ENCODE data around the gene AMH. TPM values are rescaled to one million over a fixed set of nuclear protein-coding genes. Genes with fewer than 3 reads are reported as not detected.
A peak's percentile ranks its signal among the peaks of the same experiment; 100 is the strongest.

The AMH gene
- polyA plus RNA-seq, 6 donors from 2014 or later, result not detected

DNA sequence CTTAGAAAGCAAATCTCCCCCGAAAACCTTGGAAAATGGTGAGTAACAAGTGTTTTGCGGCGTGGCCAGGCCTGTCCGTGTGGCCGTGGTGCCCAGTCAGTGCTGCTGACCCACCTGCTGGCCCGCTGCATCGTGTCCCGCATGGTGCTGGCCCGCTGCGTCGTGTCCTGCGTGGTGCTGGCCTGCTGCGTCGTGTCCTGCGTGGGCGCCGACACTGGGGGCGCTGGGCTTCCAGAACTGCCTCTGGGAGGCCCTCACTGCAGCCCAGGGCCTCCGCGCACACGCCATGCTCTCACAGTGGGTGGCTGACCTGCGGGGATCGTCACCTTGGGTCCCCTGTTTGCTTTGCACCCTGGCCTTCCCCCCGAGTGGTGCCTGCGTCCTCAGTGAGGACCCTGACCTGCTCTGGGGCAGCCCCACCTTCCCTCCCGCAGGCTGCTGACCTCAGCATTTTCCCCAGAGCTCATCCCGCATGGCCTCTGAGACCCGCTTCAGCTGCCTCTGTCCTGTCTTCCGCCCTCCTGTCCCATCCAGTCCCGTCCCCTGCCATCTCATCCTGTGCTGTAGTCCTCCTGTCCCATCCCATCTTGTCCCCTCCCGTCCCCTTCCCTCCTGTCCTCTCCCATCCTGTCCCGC lies 23.6 kb upstream of the AMH start:
- no peaks in the 10 kb centered on the region for H3K9me3 Mint-ChIP-seq
- peaks cover 15 to 35% (median 20%) of the 10 kb centered on the region in 3 donors for H3K4me1 Mint-ChIP-seq
- no peak overlapping the region for H3K4me3 Mint-ChIP-seq
- H3K27me3 Mint-ChIP-seq, result no peaks in the 10 kb centered on the region
- no peak for ATAC-seq (ENCODE audit: low read depth in 2 of 2)
- peak overlapping the region in 3 of 6 donors; percentile 80 to 94 (median 87) for H3K27ac Mint-ChIP-seq
- H3K36me3 Mint-ChIP-seq, result peaks cover 0 to 7% of the 10 kb centered on the region in 2 donors
- DNase-seq, result no peak

DNA sequence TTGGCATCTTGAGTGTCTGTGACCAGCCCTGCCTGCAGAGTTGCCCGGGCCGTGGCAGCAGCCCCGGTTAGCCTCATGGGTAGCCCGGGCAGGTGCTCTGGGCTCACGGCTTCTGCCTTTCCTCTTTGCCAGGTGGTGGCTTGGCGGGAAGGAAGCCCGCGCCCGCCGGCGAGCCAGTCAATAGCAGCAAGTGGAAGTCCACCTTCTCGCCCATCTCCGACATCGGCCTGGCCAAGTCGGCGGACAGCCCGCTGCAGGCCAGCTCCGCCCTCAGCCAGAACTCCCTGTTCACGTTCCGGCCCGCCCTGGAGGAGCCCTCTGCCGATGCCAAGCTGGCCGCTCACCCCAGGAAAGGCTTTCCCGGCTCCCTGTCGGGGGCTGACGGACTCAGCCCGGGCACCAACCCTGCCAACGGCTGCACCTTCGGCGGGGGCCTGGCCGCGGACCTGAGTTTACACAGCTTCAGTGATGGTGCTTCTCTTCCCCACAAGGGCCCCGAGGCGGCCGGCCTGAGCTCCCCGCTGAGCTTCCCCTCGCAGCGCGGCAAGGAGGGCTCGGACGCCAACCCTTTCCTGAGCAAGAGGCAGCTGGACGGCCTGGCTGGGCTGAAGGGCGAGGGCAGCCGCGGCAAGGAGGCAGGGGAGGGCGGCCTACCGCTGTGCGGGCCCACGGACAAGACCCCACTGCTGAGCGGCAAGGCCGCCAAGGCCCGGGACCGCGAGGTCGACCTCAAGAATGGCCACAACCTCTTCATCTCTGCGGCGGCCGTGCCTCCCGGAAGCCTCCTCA lies 22.9 kb upstream of the AMH start:
- ATAC-seq (ENCODE audit: low read depth in 2 of 2) (no peak), DNase-seq (no peak)
- Mint-ChIP-seq H3K36me3 (peaks cover 0 to 7% of the 10 kb centered on the region in 2 donors), H3K4me3 (no peak overlapping the region), H3K27me3 (no peaks in the 10 kb centered on the region), H3K9me3 (no peaks in the 10 kb centered on the region), H3K27ac (peak overlapping the region in 3 of 6 donors; percentile 47 to 94 (median 80)), H3K4me1 (peaks cover 15 to 35% (median 20%) of the 10 kb centered on the region in 3 donors)

DNA sequence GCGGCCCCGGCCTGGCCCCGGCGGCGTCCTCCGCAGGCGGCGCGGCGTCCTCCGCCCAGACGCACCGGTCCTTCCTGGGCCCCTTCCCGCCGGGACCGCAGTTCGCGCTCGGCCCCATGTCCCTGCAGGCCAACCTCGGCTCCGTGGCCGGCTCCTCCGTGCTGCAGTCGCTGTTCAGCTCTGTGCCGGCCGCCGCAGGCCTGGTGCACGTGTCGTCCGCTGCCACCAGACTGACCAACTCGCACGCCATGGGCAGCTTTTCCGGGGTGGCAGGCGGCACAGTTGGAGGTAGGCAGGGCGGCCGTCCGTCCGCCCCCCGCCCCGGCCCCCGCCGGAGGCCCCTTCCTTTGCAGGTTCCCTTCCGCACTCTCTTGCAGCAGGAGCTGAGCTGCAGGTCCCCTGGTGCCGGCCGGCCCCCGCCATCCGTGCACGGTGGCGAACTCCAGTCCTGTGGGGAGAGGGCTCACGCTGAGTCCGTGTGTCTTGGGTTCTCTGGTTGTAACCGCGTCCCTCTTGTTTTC lies 22.2 kb upstream of the AMH start:
- Mint-ChIP-seq H3K4me3 (no peak overlapping the region), H3K27me3 (no peaks in the 10 kb centered on the region), H3K36me3 (peaks cover 0 to 7% of the 10 kb centered on the region in 2 donors), H3K9me3 (no peaks in the 10 kb centered on the region), H3K4me1 (peaks cover 15 to 35% (median 20%) of the 10 kb centered on the region in 3 donors), H3K27ac (no peak overlapping the region)
- DNase-seq (no peak), ATAC-seq (ENCODE audit: low read depth in 2 of 2) (no peak)

DNA sequence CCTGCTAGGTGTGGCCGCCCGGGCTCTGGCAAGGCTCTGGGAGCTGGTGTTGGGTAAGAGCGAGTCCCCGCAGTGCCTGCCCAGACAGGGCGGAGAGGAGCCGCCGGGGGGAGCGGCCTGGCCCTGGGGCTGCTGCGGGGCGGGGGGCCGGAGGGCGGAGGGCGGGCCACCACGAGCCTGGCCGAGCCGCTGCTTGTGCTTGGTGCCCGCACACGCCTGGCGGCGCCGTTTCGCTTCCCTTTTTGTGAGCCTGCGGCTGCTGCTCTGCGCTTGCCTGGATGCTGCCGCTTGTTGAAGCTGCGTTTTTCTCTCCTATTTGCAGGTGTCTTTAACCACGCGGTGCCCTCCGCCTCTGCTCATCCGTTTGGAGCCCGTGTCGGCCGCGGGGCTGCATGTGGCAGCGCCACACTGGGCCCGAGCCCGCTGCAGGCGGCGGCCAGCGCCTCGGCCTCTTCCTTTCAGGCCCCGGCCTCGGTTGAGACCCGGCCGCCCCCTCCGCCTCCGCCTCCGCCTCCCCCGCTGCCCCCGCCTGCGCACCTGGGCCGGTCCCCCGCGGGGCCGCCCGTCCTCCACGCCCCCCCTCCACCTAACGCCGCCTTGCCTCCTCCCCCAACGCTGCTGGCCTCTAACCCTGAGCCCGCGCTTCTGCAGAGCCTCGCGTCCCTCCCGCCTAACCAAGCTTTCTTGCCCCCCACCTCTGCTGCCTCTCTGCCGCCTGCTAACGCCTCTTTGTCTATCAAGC lies 21.5 kb upstream of the AMH start:
- peak overlapping the region in 1 of 8 donors; percentile 10 for H3K4me3 Mint-ChIP-seq
- peaks cover 16 to 29% (median 20%) of the 10 kb centered on the region in 3 donors for H3K4me1 Mint-ChIP-seq
- peaks cover 0 to 7% of the 10 kb centered on the region in 2 donors for H3K36me3 Mint-ChIP-seq
- ATAC-seq (ENCODE audit: low read depth in 2 of 2) (peak; percentile 17 to 32), DNase-seq (peak; percentile 34)
- H3K27ac Mint-ChIP-seq, result peak overlapping the region in 2 of 6 donors; percentile 19 to 84
- H3K9me3 Mint-ChIP-seq, result no peaks in the 10 kb centered on the region
- H3K27me3 Mint-ChIP-seq, result no peaks in the 10 kb centered on the region

DNA sequence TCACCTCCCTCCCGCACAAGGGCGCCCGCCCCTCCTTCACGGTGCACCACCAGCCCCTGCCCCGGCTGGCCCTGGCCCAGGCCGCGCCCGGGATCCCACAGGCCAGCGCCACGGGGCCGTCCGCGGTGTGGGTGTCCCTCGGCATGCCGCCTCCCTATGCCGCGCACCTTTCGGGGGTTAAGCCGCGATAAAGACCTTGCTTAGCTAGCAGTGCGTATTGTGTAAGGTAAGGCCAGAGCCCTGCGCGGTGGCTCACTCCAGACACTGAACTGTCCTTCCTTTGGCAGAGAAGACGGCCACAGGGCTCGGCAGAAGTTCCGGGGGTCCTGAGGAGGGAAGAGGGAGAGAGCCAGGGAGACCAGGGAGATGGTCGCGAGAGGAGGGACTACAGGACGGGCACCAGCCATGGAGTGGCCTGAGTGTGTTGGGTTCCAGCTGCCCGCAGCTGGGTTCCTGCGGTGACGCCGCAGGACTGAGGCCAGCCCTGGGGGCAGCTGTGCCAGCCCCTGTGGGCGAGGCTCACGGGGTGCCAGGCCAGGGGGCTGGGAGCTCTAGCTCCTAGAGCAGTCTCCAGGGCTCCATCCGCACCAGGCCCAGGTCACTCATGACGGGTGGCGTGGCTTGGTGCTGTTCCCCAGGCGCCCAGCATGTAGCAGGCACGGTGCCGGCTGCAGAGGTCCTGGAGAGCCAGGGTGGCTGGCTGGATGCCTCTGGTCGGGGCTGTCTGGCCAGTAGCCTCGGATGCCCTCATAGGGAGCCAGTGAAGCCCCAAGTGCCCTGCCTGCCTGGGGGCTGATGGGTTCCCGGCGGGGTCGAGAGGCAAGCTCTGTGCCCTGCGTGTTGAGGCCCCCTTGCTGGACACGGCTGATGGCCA lies 20.7 kb upstream of the AMH start:
- Mint-ChIP-seq H3K36me3 (peaks cover 0 to 7% of the 10 kb centered on the region in 2 donors), H3K4me1 (peaks cover 20 to 24% (median 20%) of the 10 kb centered on the region in 3 donors), H3K4me3 (peak overlapping the region in 1 of 8 donors; percentile 10), H3K9me3 (no peaks in the 10 kb centered on the region), H3K27me3 (no peaks in the 10 kb centered on the region), H3K27ac (peak overlapping the region in 3 of 6 donors; percentile 20 to 84 (median 77))
- ATAC-seq (ENCODE audit: low read depth in 2 of 2) (no peak), DNase-seq (no peak)

DNA sequence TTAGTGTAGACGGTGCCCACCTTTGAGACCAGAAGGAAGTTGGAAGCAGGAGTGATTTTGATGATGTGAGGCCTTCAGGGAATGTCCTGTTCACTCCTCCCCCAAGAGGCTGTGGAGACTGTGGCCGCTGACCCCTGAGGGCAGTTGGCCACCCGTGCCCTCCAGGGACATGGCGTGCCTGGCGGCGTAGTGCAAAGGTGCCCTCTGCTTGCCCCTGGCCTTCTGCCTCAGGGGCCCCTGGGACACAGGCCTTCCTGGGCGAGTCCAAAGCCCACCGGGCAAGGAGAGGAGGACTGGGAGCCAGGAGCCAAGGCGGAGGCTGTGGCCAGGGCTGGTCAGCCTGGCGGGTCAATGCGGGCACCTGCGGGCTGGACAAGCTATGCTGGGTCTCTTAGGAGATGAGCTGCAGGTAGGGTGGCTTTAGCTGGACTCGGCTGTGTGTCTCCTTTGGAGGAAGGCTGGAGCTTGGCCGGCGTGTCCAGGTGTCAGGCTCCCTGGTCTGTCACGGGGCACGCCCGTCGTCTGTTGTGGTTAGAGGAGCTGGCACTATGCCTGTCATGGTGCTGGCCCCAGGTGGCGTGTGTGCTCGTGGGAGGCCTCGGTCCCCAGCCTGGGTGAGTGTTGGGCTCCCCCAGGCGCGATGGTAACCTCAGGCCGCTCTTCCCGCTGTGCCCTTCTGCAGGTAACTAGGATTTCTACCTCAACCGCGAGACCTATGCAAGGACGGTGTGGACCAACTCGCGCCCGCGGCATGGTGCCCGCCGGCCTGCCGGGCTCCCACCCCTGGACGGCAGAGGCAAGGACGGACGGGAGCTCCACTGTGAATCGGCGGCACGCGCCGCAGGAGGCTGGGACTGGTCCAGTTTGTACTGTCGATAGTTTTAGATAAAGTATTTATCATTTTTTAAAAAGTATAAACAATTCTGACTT lies 19.8 kb upstream of the AMH start:
- H3K36me3 Mint-ChIP-seq, result peaks cover 0 to under 1% of the 10 kb centered on the region in 2 donors
- H3K9me3 Mint-ChIP-seq, result no peaks in the 10 kb centered on the region
- H3K27me3 Mint-ChIP-seq, result no peaks in the 10 kb centered on the region
- H3K4me3 Mint-ChIP-seq, result peak overlapping the region in 2 of 8 donors; percentile 41 to 42
- peak overlapping the region in 2 of 6 donors; percentile 63 to 77 for H3K27ac Mint-ChIP-seq
- peaks cover 16 to 24% (median 16%) of the 10 kb centered on the region in 3 donors for H3K4me1 Mint-ChIP-seq
- DNase-seq (no peak), ATAC-seq (ENCODE audit: low read depth in 2 of 2) (no peak)

DNA sequence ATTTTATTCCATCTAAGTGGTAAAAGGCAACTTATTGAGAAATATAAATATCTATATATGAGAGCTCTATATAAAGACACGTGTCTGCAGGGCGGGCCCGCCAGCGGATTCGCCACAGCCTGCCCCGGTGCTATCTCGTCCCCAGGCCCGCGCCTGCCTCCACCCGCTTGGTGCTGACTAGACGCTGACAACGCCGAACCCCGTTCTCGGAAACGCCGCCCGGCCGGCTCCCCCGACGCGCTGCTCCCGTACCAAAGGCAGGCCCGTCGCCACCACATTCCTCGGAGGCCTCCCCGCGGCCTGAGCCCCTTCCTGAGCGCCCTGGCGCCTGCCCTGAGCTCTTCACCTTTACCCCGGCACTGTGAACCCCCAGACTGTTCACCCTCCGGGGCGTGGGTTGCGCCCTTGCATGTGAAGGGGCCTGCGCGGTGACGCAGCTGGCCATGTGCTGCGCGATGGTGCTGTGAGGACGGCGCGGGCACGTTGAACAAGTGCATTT lies 19.0 kb upstream of the AMH start:
- peak overlapping the region in 1 of 6 donors; percentile 47 for H3K27ac Mint-ChIP-seq
- H3K36me3 Mint-ChIP-seq, result no peaks in the 10 kb centered on the region
- H3K4me3 Mint-ChIP-seq, result no peak overlapping the region
- no peak for ATAC-seq (ENCODE audit: low read depth in 2 of 2)
- H3K9me3 Mint-ChIP-seq, result no peaks in the 10 kb centered on the region
- no peaks in the 10 kb centered on the region for H3K27me3 Mint-ChIP-seq
- peaks cover 13 to 24% (median 18%) of the 10 kb centered on the region in 3 donors for H3K4me1 Mint-ChIP-seq
- no peak for DNase-seq

DNA sequence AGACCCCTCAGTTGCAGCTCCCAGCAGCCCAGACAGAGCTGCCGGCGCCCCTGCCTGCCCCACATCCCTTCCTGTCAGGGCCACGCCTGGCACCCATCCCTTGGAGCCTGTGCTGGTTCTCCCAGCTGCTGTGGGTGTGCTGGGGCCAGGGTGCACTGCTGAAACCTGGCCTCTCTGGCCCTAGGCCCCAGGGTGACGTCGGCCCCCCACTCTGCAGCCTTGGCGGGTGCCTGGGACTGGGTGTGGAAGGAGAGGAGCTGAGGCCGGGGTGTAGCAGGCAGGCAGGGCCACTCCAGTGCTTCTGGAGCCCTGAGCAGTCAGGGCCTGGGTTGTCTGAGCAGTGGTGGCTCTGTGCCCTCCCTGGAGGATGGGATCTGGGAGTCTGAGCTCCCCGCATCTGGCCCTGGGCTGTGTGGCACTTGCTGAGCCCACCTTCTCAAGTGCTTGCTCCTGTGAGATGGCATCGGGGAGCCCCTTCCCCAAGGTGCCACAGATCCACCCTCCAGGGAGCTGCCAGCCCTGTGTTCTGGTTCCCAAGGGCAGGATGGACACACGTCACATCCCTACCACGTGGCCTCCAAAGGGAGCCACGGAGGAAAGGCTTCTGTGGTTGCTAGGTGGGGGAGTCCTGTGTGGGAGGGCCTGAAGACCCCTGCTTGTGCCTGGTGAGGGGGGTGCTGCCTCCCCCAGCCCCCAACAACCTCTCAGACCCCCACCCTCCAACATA lies 18.2 kb upstream of the AMH start:
- Mint-ChIP-seq H3K9me3 (no peaks in the 10 kb centered on the region), H3K36me3 (no peaks in the 10 kb centered on the region), H3K4me3 (no peak overlapping the region), H3K27ac (peak overlapping the region in 1 of 6 donors; percentile 85), H3K4me1 (peaks cover 13 to 22% (median 21%) of the 10 kb centered on the region in 3 donors), H3K27me3 (no peaks in the 10 kb centered on the region)
- DNase-seq, result no peak
- ATAC-seq (ENCODE audit: low read depth in 2 of 2), result no peak

DNA sequence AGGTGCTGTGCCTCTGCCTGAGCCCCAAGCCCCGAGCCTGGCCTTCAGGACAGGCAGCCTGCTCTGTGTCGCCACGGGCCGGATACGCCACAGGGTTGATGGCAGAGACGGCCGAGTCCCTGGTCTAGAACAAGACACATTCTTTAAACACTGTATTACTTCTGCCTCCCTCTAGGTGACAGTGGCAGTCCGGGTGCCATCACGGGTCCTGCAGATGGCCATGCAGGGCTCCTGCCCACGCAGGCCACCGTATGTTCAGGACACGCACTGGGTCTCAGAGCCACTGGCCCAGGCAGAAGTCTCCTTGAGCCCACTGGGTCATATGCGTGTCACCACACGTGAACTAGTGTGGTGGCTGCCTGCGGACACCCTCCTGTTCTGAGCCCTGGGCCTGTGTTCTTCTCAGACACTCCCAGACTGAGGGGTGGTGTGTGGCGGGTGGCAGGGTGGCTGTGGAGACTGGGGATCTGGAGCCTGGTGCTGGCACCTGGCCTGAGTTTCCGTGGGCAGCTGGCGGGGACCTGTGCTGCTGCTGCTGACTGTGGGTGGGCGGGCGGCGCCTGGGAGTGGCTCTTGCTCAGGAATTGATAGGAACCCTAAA lies 17.4 kb upstream of the AMH start:
- Mint-ChIP-seq H3K4me3 (peak overlapping the region in 1 of 8 donors; percentile 57), H3K4me1 (peaks cover 20 to 28% (median 24%) of the 10 kb centered on the region in 3 donors), H3K36me3 (no peaks in the 10 kb centered on the region), H3K9me3 (peaks cover 0 to 4% (median 0%) of the 10 kb centered on the region in 7 donors), H3K27me3 (no peaks in the 10 kb centered on the region), H3K27ac (peak overlapping the region in 1 of 6 donors; percentile 53)
- no peak for DNase-seq
- no peak for ATAC-seq (ENCODE audit: low read depth in 2 of 2)

DNA sequence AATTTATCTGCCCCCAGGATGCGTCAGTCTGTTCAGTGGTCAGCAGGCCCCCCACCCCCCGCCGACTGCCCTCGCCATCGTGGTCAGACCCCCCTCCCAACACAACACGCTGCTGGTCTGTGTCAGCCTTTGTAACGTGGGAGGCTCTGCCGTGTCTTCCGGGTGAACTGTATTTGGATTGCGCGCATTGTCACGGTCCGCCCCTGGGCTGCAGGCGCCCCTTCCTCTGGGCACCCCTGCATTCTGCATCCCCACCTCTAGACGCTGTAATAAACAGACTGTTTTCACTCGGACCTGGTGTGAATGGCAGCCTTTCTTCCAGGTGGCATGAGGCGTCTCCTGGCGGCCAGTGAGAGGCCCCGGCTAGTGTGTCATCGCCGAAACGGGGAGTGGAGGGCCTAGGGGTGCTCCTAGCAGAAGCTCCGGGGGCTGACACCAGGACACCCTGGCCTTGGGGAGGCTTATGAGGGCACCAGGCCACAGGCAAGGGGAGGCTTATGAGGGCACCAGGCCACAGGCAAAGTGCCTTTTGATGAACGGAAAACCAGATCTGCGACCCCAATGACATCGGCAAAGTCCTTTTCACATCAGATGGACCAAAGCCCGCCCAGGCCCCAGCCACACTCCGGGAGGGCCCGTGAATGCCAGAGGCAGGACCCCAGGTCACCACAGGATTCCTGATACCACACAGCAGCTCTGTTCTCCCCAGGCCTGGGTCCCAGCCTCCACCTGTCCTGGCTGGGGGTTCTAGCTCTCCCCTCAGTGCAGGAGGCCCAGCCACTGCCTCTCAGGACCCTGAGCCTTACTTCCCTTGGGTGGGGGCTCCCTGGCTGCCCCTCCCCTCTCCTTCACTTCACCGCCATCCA lies 16.6 kb upstream of the AMH start:
- no peaks in the 10 kb centered on the region for H3K36me3 Mint-ChIP-seq
- H3K9me3 Mint-ChIP-seq, result peaks cover 0 to 4% (median 0%) of the 10 kb centered on the region in 7 donors
- DNase-seq (no peak), ATAC-seq (ENCODE audit: low read depth in 2 of 2) (no peak)
- H3K4me3 Mint-ChIP-seq, result peak overlapping the region in 2 of 8 donors; percentile 35 to 51
- peaks cover 22 to 32% (median 27%) of the 10 kb centered on the region in 3 donors for H3K4me1 Mint-ChIP-seq
- peak overlapping the region in 3 of 6 donors; percentile 13 to 86 (median 41) for H3K27ac Mint-ChIP-seq
- H3K27me3 Mint-ChIP-seq, result no peaks in the 10 kb centered on the region

All from naive B cell (primary cell).